ENCODE results near the gene PDE6G.

PDE6G gene

GRCh38 chr17:81656118-81656743, at the start of gene PDE6G:
PDE6G (minus strand) TSS chr17:81656542; CDS start chr17:81653305, 3,237 bp downstream.
- DNase-seq: no peak

- DNase-seq: no peak
These were observed 49.3 kb upstream of the PDE6G start for GRCh38 chr17:81705518-81706231.

- no peak for DNase-seq
These were observed 47.7 kb upstream of the PDE6G start for GRCh38 chr17:81703747-81704654.

GRCh38 chr17:81702934-81703746, 46.8 kb upstream of the PDE6G start, which contains the start of gene MRPL12:
MRPL12 (plus strand) TSS chr17:81703367; CDS start chr17:81703502, 135 bp downstream.
- DNase-seq: peak; percentile 96 to 99

GRCh38 chr17:81701288-81702071, 45.1 kb upstream of the PDE6G start:
- DNase-seq: no peak

GRCh38 chr17:81700353-81701287, 44.3 kb upstream of the PDE6G start:
- no peak for DNase-seq

GRCh38 chr17:81697261-81698044, 41.1 kb upstream of the PDE6G start:
- no peak for DNase-seq

- no peak for DNase-seq
These were observed 40.0 kb upstream of the PDE6G start for GRCh38 chr17:81696218-81696941.

GRCh38 chr17:81695801-81696200, 39.5 kb upstream of the PDE6G start:
- no peak for DNase-seq

GRCh38 chr17:81695211-81695610, 38.9 kb upstream of the PDE6G start:
- DNase-seq: no peak

- DNase-seq: no peak
These were observed 38.5 kb upstream of the PDE6G start for GRCh38 chr17:81694810-81695209.

GRCh38 chr17:81693509-81694210, 37.3 kb upstream of the PDE6G start:
- no peak for DNase-seq

- DNase-seq: no peak
These were observed 35.3 kb upstream of the PDE6G start for GRCh38 chr17:81691608-81692007.

GRCh38 chr17:81691196-81691595, 34.9 kb upstream of the PDE6G start:
- DNase-seq: no peak

GRCh38 chr17:81690549-81690948, 34.2 kb upstream of the PDE6G start:
- DNase-seq: no peak

- no peak for DNase-seq
These were observed 33.7 kb upstream of the PDE6G start for GRCh38 chr17:81690066-81690465.

- no peak for DNase-seq
These were observed 32.3 kb upstream of the PDE6G start for GRCh38 chr17:81688616-81689015.

Data from SHP77 (cell line).